ENCODE data around the gene AXIN1.

The AXIN1 gene

GRCh38 chr16:276426-277077 is 76.0 kb downstream of the AXIN1 start:
- no peak for TF ChIP-seq CTCF (IDR thresholded peaks at IDR 0.05; ENCODE audit: low read depth, low read length, missing control alignments)
- DNase-seq (ENCODE audit: low read depth) = no peak
- in situ Hi-C loops (cut with HindIII; ENCODE audit: low sequenced_read_pairs) = no loop called here
- no peak overlapping the region for H3K4me3 ChIP-seq (ENCODE audit: low read depth, low read length)

- no peak for DNase-seq (ENCODE audit: low read depth)
- in situ Hi-C loops (cut with HindIII; ENCODE audit: low sequenced_read_pairs) = no loop called here
- H3K4me3 ChIP-seq (ENCODE audit: low read depth, low read length) = peak within 1 kb of the TSS; percentile 29
- no peak for TF ChIP-seq CTCF (IDR thresholded peaks at IDR 0.05; ENCODE audit: low read depth, low read length, missing control alignments)
These were observed 76.7 kb downstream of the AXIN1 start, which contains the start of gene RGS11 for GRCh38 chr16:275786-276232. RGS11 (minus strand) TSS chr16:275944; CDS start chr16:275911, 33 bp downstream.

GRCh38 chr16:275041-275641 is 77.4 kb downstream of the AXIN1 start:
- peak overlapping the region; percentile 29 for H3K4me3 ChIP-seq (ENCODE audit: low read depth, low read length)
- TF ChIP-seq CTCF (IDR thresholded peaks at IDR 0.05; ENCODE audit: low read depth, low read length, missing control alignments) = no peak

GRCh38 chr16:273547-274421 is 78.7 kb downstream of the AXIN1 start:
- no peak for TF ChIP-seq CTCF (IDR thresholded peaks at IDR 0.05; ENCODE audit: low read depth, low read length, missing control alignments)
- in situ Hi-C loops (cut with HindIII; ENCODE audit: low sequenced_read_pairs) = no loop called here
- H3K4me3 ChIP-seq (ENCODE audit: low read depth, low read length) = no peak overlapping the region
- no peak for DNase-seq (ENCODE audit: low read depth)

More at GRCh38 chr16:275041-275641, 77.4 kb downstream of the AXIN1 start:
- in situ Hi-C loops (cut with HindIII; ENCODE audit: low sequenced_read_pairs) = no loop called here
- no peak for DNase-seq (ENCODE audit: low read depth)

GRCh38 chr16:272633-273546 is 79.6 kb downstream of the AXIN1 start:
- H3K4me3 ChIP-seq (ENCODE audit: low read depth, low read length) = no peak overlapping the region
- no peak for DNase-seq (ENCODE audit: low read depth)
- in situ Hi-C loops (cut with HindIII; ENCODE audit: low sequenced_read_pairs) = no loop called here
- no peak for TF ChIP-seq CTCF (IDR thresholded peaks at IDR 0.05; ENCODE audit: low read depth, low read length, missing control alignments)

Data from astrocyte of the cerebellum (primary cell).